H9 (cell line): ENCODE measurements around the gene GAB3. TPM values are rescaled to one million over a fixed set of nuclear protein-coding genes. Genes with fewer than 3 reads are reported as not detected.

Source experiments
- DNase-seq: peaks from one replicate; pipeline ENCODE4 v3.0.0-alpha.2; 2017
- H2AFZ ChIP-seq: one replicate; pipeline ENCODE4 v1.6.1; 2013; ENCODE audit warnings: mild to moderate bottlenecking, low read length, control low read depth, moderate library complexity
- H2AK5ac ChIP-seq: 2 replicates; pipeline ENCODE4 v1.6.1; 2013; ENCODE audit warnings: low read length, control low read depth, mixed read lengths; ENCODE audit not compliant: insufficient read length
- H2BK120ac ChIP-seq: one replicate; pipeline ENCODE4 v1.6.1; 2013; ENCODE audit warnings: low read depth, mild to moderate bottlenecking, low read length, control low read depth, inconsistent platforms; ENCODE audit not compliant: poor library complexity, severe bottlenecking
- H2BK12ac ChIP-seq: 2 replicates; pipeline ENCODE4 v1.6.1; 2013; ENCODE audit warnings: low read length, control low read depth, mixed read lengths, low read depth; ENCODE audit not compliant: insufficient read length
- H2BK15ac ChIP-seq: 2 replicates; pipeline ENCODE4 v1.6.1; 2013; ENCODE audit warnings: low read depth, low read length, control low read depth
- H2BK20ac ChIP-seq: one replicate; pipeline ENCODE4 v1.6.1; 2013; ENCODE audit warnings: low read depth, mild to moderate bottlenecking, low read length, control low read depth, inconsistent platforms; ENCODE audit not compliant: poor library complexity, severe bottlenecking
- H2BK5ac ChIP-seq: 2 replicates; pipeline ENCODE4 v1.6.1; 2013; ENCODE audit warnings: low read length, control low read depth, mixed read lengths; ENCODE audit not compliant: insufficient read length
- H3K14ac ChIP-seq: 2 replicates; pipeline ENCODE4 v1.6.1; 2013; ENCODE audit warnings: low read length, control low read depth; ENCODE audit not compliant: insufficient read depth
- H3K18ac ChIP-seq: 2 replicates; pipeline ENCODE4 v1.6.1; 2013; ENCODE audit warnings: low read depth, mild to moderate bottlenecking, mixed read lengths, low read length, control low read depth; ENCODE audit not compliant: insufficient read length
- H3K23ac ChIP-seq: 2 replicates; pipeline ENCODE4 v1.6.1; 2013; ENCODE audit warnings: low read length, control low read depth, mixed read lengths, low read depth; ENCODE audit not compliant: insufficient read length
- H3K23me2 ChIP-seq: 2 replicates; pipeline ENCODE4 v1.6.1; 2013; ENCODE audit warnings: low read depth, mild to moderate bottlenecking, mixed read lengths, low read length, control low read depth; ENCODE audit not compliant: insufficient read length, poor library complexity, severe bottlenecking
- H3K27ac ChIP-seq: 2 replicates; pipeline ENCODE4 v1.5.1; 2013; ENCODE audit warnings: low read length, control low read depth, mixed read lengths, low read depth; ENCODE audit not compliant: insufficient read length
- H3K27me3 ChIP-seq: 2 replicates; pipeline ENCODE4 v1.6.1; 2013; ENCODE audit warnings: low read length, control low read depth, inconsistent platforms; ENCODE audit not compliant: insufficient read depth
- H3K4ac ChIP-seq: 2 replicates; pipeline ENCODE4 v1.6.1; 2013; ENCODE audit warnings: low read depth, mild to moderate bottlenecking, control low read depth, inconsistent platforms, low read length, moderate library complexity
- H3K4me1 ChIP-seq: 2 replicates; pipeline ENCODE4 v1.6.1; 2013; ENCODE audit warnings: low read length, control low read depth, inconsistent platforms; ENCODE audit not compliant: insufficient read depth
- H3K4me2 ChIP-seq: 2 replicates; pipeline ENCODE4 v1.6.1; 2013; ENCODE audit warnings: low read length, control low read depth, mixed read lengths; ENCODE audit not compliant: insufficient read length, insufficient read depth
- H3K56ac ChIP-seq: 2 replicates; pipeline ENCODE4 v1.6.1; 2013; ENCODE audit warnings: low read depth, mild to moderate bottlenecking, mixed read lengths, low read length, control low read depth; ENCODE audit not compliant: insufficient read length
- H3K79me1 ChIP-seq: 2 replicates; pipeline ENCODE4 v1.6.1; 2013; ENCODE audit warnings: low read depth, mild to moderate bottlenecking, moderate library complexity, low read length, control low read depth, inconsistent platforms; ENCODE audit not compliant: insufficient read depth, poor library complexity, severe bottlenecking
- H3K79me2 ChIP-seq: 2 replicates; pipeline ENCODE4 v1.6.1; 2013; ENCODE audit warnings: low read length, control low read depth, inconsistent platforms; ENCODE audit not compliant: insufficient read depth
- H3K9ac ChIP-seq: 2 replicates; pipeline ENCODE4 v1.6.1; 2013; ENCODE audit warnings: low read length, control low read depth, mixed read lengths; ENCODE audit not compliant: insufficient read length; ENCODE audit errors: extremely low read depth
- H3K9me3 ChIP-seq: one replicate; pipeline ENCODE4 v1.6.1; 2013; ENCODE audit warnings: low read depth, low read length, inconsistent platforms; ENCODE audit not compliant: control insufficient read depth
- H3T11ph ChIP-seq: one replicate; pipeline ENCODE4 v1.6.1; 2013; ENCODE audit warnings: mild to moderate bottlenecking, low read length, control low read depth, inconsistent platforms
- H4K20me1 ChIP-seq: one replicate; pipeline ENCODE4 v1.6.1; 2013; ENCODE audit not compliant: control insufficient read depth, insufficient read length, insufficient read depth
- H4K5ac ChIP-seq: 2 replicates; pipeline ENCODE4 v1.6.1; 2013; ENCODE audit warnings: low read depth, mild to moderate bottlenecking, mixed read lengths, low read length, control low read depth; ENCODE audit not compliant: insufficient read length
- H4K8ac ChIP-seq: replicated peaks from 2 replicates; pipeline ENCODE4 v1.6.1; 2013; ENCODE audit warnings: low read length, control low read depth, mixed read lengths, low read depth; ENCODE audit not compliant: insufficient read length
- H4K91ac ChIP-seq: 2 replicates; pipeline ENCODE4 v1.6.1; 2013; ENCODE audit warnings: low read depth, mild to moderate bottlenecking, moderate library complexity, mixed read lengths, low read length, control low read depth; ENCODE audit not compliant: insufficient read length
- H3K27ac Mint-ChIP-seq, 3 experiments: 2 replicates in 2 of 3; 3 replicates in 1 of 3; pipeline ENCODE4 v1.8.0; 2020 to 2021; ENCODE audit warnings: mixed read lengths in 3 of 3, mild to moderate bottlenecking in 1 of 3, moderate library complexity in 1 of 3
- H3K27me3 Mint-ChIP-seq: 2 replicates; pipeline ENCODE4 v1.8.0; 2021; ENCODE audit warnings: low read depth, mild to moderate bottlenecking, moderate library complexity, mixed read lengths
- H3K36me3 Mint-ChIP-seq, 3 experiments: 2 replicates in 2 of 3; 3 replicates in 1 of 3; pipeline ENCODE4 v1.8.0; 2020 to 2021; ENCODE audit warnings: low read depth in 3 of 3, mixed read lengths in 3 of 3; ENCODE audit not compliant: insufficient read depth in 1 of 3
- H3K4me1 Mint-ChIP-seq, 2 experiments: 2 replicates each; pipeline ENCODE4 v1.8.0; 2020; ENCODE audit warnings: mixed read lengths in 2 of 2
- H3K4me3 Mint-ChIP-seq, 2 experiments: 2 replicates in 1 of 2; 3 replicates in 1 of 2; pipeline ENCODE4 v1.8.0; 2020 to 2021; ENCODE audit warnings: mild to moderate bottlenecking in 2 of 2, mixed read lengths in 2 of 2, moderate library complexity in 1 of 2
- H3K9me3 Mint-ChIP-seq, 2 experiments: 2 replicates in 1 of 2; 3 replicates in 1 of 2; pipeline ENCODE4 v1.8.0; 2020; ENCODE audit warnings: mild to moderate bottlenecking in 2 of 2, mixed read lengths in 2 of 2, moderate library complexity in 1 of 2
- CTCF ChIP-seq: fragments of 200-600 bp; sonication (generic); conservative IDR thresholded peaks from 3 replicates; pipeline ENCODE4 v1.8.0; 2021; ENCODE audit warnings: antibody characterized with exemption, mild to moderate bottlenecking
- WGBS: extraction: QIAGEN DNeasy Blood & Tissue Kit; methylation state at CpG from one replicate; pipeline ENCODE4 v1.1.7; 2013; ENCODE audit warnings: missing lambda C conversion rate, low lambda C conversion rate, mixed read lengths; ENCODE audit not compliant: insufficient read length; ENCODE audit errors: extremely low coverage; 5-methylcytosine and 5-hydroxymethylcytosine counted together
- total RNA-seq: library from RNA; stranded (reverse); gene quantifications from 2 replicates; pipeline ENCODE4 v1.2.1, GENCODE V29; 2021

Gene GAB3
- total RNA-seq, 1 experiment from 2014 or later = 0.46 TPM

DNA sequence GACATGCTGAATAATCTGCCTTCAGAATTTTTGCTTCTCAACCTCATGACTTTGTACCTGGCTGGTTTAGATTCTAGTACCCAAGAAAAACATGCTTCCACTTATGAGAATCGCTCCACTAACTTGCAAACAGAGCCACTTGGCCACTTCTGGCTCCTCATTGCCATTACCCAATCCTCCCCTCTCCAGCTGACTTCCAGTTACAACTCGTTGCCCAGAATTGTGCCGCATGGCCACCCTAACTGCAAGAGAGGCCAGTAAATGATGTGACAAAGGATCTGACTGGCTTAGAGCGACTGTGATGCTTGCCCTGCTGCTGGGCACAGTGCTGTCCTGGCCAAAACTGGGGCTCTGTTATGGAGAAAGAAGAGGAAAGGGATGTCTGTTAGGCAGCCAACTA is 7.8 kb upstream of the GAB3 start:
- Histone ChIP-seq H3K14ac (no peak overlapping the region), H3K9me3 (peaks cover 36% of the 10 kb centered on the region), H2BK15ac (no peak overlapping the region), H3K56ac (no peak overlapping the region), H2AK5ac (no peak overlapping the region), H2BK20ac (no peak overlapping the region), H3K4me1 (no peaks in the 10 kb centered on the region), H2BK5ac (no peak overlapping the region), H2AFZ (no peak overlapping the region), H3K4me2 (no peak overlapping the region), H3K23me2 (peaks cover 5% of the 10 kb centered on the region), H3K79me2 (peaks cover 5% of the 10 kb centered on the region; the same call in 1 of the 2 replicates), H4K91ac (no peak overlapping the region), H4K8ac (no peak overlapping the region), H3K18ac (no peak overlapping the region), H2BK120ac (no peak overlapping the region), H3K4ac (no peak overlapping the region), H3K27ac (no peak overlapping the region), H2BK12ac (no peak overlapping the region), H4K5ac (no peak overlapping the region), H3T11ph (no peak overlapping the region), H3K27me3 (no peaks in the 10 kb centered on the region), H3K23ac (no peak overlapping the region), H4K20me1 (peaks cover 3% of the 10 kb centered on the region), H3K79me1 (no peaks in the 10 kb centered on the region), H3K9ac (no peak overlapping the region)
- Mint-ChIP-seq H3K27me3 (peaks cover 6% of the 10 kb centered on the region; the same call in 1 of the 2 replicates), H3K9me3 (peaks cover 57 to 67% of the 10 kb centered on the region in 2 experiments), H3K36me3 (peaks cover 0 to 6% (median 0%) of the 10 kb centered on the region in 3 experiments; a peak in 2 of 7 replicates), H3K4me3 (no peak overlapping the region), H3K4me1 (peaks cover 5 to 7% of the 10 kb centered on the region in 2 experiments), H3K27ac (no peak overlapping the region)
- no peak for DNase-seq
- no peak for TF ChIP-seq CTCF
- WGBS = no CpG with 5 or more reads among the region's 4 CpGs
